Colonic mucosa (tissue), 4 donors: ENCODE data around the gene CLPSL1. TPM values are rescaled to one million over a fixed set of nuclear protein-coding genes. Genes with fewer than 3 reads are reported as not detected.

Source experiments
- DNase-seq: peaks from one replicate; pipeline ENCODE4 v3.0.0-alpha.2; 2020
- H3K27ac ChIP-seq: fragments of 200-600 bp; one replicate; pipeline ENCODE4 v1.8.0; 2021
- H3K27me3 ChIP-seq: fragments of 200-600 bp; one replicate; pipeline ENCODE4 v1.8.0; 2021
- H3K36me3 ChIP-seq: fragments of 200-600 bp; one replicate; pipeline ENCODE4 v1.8.0; 2021
- H3K4me1 ChIP-seq: fragments of 200-600 bp; one replicate; pipeline ENCODE4 v1.8.0; 2021; ENCODE audit warnings: mild to moderate bottlenecking
- H3K4me3 ChIP-seq: fragments of 200-600 bp; one replicate; pipeline ENCODE4 v1.8.0; 2021
- H3K9ac ChIP-seq, 2 donors: one replicate each; pipeline ENCODE4 v1.7.0; 2013; ENCODE audit warnings: control low read depth in 2 of 2, low read depth in 2 of 2, low read length in 2 of 2
- H3K9me3 ChIP-seq: fragments of 200-600 bp; one replicate; pipeline ENCODE4 v1.8.0; 2021
- intact Hi-C: fragments of 100-400 bp; cut with DNase I; formaldehyde crosslinking; loops from one replicate; pipeline ENCODE4 v1.14.1; 2022
- total RNA-seq, 2 donors: library from RNA; stranded (reverse); fragmentation: NEBNext Ultra II Directional in 1 of 2; extraction: Animal tissue kit (Norgen Biotek cat#: 25700) in 1 of 2; gene quantifications; one replicate each; pipeline ENCODE4 v1.2.1, GENCODE V29; 2021
- TF ChIP-seq, protein P1 (sequence below): fragments of 200-600 bp; IDR thresholded peaks from one replicate; pipeline ENCODE4 v1.8.0; 2022; ENCODE audit warnings: antibody characterized with exemption, mild to moderate bottlenecking
- donor health status: healthy.
- donor health status: DM: no; HTN: no; CAD: no.
- donor health status: DM: no; HTN: no; CAD: no.

CLPSL1 gene
- total RNA-seq, 2 donors from 2014 or later: not detected

DNA sequence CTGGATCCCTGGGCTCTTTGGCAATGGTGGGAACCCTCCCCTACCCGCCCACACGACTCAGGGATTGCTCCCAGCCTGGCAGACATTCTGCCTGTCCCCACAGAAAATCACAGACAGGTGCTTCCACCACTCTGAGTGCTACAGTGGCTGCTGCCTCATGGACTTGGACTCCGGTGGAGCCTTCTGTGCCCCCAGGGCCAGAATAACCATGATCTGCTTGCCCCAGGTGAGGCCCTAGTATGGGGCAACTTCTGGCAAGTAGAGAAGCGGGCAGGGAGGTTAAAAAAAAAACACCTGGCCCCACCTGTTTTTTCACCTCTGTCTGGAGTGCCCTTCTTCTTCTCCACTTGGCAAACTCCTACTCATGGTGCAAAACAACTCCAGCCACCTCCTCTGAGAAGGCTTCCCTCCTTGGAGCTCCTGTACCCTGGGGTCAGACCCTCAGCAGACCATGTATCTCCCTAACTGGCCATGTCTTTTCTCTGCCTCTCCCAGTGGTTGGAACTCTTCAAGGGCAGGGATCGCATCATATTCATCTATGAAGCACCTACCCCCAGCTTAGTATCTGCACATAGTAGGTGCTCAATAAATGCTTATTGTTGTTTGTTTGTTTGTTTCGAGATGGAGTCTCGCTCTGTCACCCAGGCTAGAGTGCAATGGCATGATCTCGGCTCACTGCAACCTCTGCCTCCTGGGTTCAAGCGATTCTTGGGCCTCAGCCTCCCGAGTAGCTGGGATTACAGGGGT, 3.3 kb upstream of the CLPSL1 start:
- TF ChIP-seq, protein P1, sequence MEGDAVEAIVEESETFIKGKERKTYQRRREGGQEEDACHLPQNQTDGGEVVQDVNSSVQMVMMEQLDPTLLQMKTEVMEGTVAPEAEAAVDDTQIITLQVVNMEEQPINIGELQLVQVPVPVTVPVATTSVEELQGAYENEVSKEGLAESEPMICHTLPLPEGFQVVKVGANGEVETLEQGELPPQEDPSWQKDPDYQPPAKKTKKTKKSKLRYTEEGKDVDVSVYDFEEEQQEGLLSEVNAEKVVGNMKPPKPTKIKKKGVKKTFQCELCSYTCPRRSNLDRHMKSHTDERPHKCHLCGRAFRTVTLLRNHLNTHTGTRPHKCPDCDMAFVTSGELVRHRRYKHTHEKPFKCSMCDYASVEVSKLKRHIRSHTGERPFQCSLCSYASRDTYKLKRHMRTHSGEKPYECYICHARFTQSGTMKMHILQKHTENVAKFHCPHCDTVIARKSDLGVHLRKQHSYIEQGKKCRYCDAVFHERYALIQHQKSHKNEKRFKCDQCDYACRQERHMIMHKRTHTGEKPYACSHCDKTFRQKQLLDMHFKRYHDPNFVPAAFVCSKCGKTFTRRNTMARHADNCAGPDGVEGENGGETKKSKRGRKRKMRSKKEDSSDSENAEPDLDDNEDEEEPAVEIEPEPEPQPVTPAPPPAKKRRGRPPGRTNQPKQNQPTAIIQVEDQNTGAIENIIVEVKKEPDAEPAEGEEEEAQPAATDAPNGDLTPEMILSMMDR: no peak
- Histone ChIP-seq H3K36me3 (no peaks in the 10 kb centered on the region), H3K27me3 (no peaks in the 10 kb centered on the region), H3K27ac (no peak overlapping the region), H3K9ac (no peak overlapping the region), H3K4me1 (no peaks in the 10 kb centered on the region), H3K9me3 (no peaks in the 10 kb centered on the region), H3K4me3 (no peak overlapping the region)
- DNase-seq: no peak
- intact Hi-C loops: no loop called here

DNA sequence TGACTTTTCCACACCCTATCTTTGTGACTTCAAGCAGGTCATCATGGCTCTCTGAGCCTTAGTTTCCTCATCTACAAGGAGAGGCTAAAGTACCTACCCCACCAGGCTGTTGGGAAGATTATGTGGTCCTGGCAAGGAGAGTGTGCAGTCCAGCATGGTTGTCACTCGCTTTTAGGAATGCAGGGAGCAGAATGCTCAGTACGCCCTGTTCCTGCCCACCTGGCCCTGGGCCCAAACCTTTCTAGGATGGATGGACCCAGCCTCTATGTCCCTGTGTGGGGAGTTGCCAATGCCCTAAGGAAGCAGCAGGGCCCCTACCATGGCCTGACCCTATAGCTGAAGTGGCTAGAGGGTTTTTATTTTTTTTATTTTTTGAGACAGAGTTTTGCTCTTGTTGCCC, 2.4 kb upstream of the CLPSL1 start:
- H3K36me3 ChIP-seq: no peaks in the 10 kb centered on the region
- no peak overlapping the region for H3K4me3 ChIP-seq
- intact Hi-C loops: no loop called here
- no peaks in the 10 kb centered on the region for H3K4me1 ChIP-seq
- H3K27ac ChIP-seq: no peak overlapping the region
- H3K9me3 ChIP-seq: no peaks in the 10 kb centered on the region
- H3K9ac ChIP-seq: no peak overlapping the region
- TF ChIP-seq, protein P1: no peak
- no peak for DNase-seq
- H3K27me3 ChIP-seq: no peaks in the 10 kb centered on the region

DNA sequence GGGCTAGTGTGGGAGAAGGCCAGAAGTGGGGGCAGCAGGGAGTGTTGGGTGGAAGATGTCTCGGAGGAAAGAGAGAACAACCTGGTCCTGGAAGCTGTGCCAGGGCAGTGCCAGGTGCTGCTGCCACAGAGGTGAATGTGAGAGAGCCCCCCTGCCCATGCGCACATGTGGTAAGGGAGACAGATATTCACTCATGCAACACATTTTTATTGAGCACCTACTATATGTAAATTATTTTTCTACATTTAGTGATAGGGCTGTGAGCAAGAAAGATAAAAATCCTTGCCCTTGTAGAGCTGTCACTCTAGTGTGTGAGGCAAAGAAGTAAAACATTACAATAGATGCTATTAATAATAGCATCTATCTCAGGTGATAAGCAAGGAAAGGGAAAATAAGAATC, 471 bp downstream of the CLPSL1 start:
- H3K36me3 ChIP-seq: no peaks in the 10 kb centered on the region
- no peak overlapping the region for H3K4me3 ChIP-seq
- H3K9ac ChIP-seq: no peak overlapping the region
- no peaks in the 10 kb centered on the region for H3K27me3 ChIP-seq
- no peak overlapping the region for H3K27ac ChIP-seq
- H3K4me1 ChIP-seq: no peaks in the 10 kb centered on the region
- H3K9me3 ChIP-seq: no peaks in the 10 kb centered on the region
- no peak for DNase-seq
- TF ChIP-seq, protein P1: no peak
- intact Hi-C loops: no loop called here

DNA sequence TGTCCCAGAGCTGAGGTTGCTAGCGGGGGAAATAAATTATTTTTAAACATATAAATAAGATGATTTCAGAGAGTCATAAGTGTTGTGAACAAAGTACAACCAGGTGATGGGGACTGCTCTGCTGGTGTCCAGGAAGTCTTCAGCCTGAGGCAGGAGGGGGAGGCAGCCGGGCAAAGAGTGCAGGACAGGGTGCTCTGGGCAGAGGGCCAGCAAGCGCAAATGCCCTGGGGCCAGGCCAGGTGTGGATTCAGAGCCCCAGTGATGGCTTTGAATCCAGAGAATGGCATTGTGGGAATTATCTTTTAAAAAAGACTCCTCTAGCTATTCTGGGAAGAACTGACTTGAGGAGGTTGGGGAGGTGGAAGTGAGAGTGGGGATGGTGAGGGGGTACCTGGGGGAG, 1.6 kb downstream of the CLPSL1 start:
- H3K9me3 ChIP-seq: no peaks in the 10 kb centered on the region
- peaks cover 8% of the 10 kb centered on the region for H3K27me3 ChIP-seq
- H3K36me3 ChIP-seq: no peaks in the 10 kb centered on the region
- H3K4me3 ChIP-seq: no peak overlapping the region
- no peaks in the 10 kb centered on the region for H3K4me1 ChIP-seq
- no peak overlapping the region for H3K27ac ChIP-seq
- no peak overlapping the region for H3K9ac ChIP-seq
- no peak for DNase-seq
- intact Hi-C loops: no loop called here
- TF ChIP-seq, protein P1: no peak

DNA sequence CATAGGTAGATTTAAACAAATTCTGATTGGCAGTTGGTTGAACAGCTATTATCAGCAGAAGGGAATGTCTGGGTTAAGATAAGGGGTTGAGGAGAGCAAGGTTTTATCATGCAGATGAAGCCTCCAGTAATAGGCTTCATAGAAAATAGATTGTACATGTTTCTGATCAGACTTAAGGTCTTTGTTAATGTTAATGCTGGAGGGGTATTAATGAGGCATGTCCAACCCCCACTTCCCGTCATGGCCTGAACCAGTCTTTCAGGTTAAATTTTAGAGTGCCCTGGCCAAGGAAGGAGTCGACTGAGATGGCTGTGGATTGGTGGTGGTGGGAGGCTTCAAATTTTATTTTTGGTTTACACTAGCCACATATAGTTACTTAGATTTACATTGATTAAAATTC, 3.4 kb downstream of the CLPSL1 start:
- no peak for DNase-seq
- peaks cover 13% of the 10 kb centered on the region for H3K27me3 ChIP-seq
- intact Hi-C loops: no loop called here

More for the DNA sequence above, 3.4 kb downstream of the CLPSL1 start:
- no peaks in the 10 kb centered on the region for H3K9me3 ChIP-seq
- no peak overlapping the region for H3K9ac ChIP-seq
- TF ChIP-seq, protein P1: no peak
- no peak overlapping the region for H3K27ac ChIP-seq
- H3K4me1 ChIP-seq: no peaks in the 10 kb centered on the region
- no peaks in the 10 kb centered on the region for H3K36me3 ChIP-seq
- H3K4me3 ChIP-seq: no peak overlapping the region
